Activated CD4-positive, CD25-positive, alpha-beta regulatory T cell treated with anti-CD3 and anti-CD28 coated beads, Interleukin-2, amount 50 U/mL, for 72 hours (primary cell): ENCODE data around the gene HYAL3.
"Not testable (repeated sequence)": the region's sequence is repeated elsewhere in the genome, so short reads cannot be mapped to it uniquely, and the experiment has no call there.

Experiments
- DNase-seq: peaks from one replicate; pipeline ENCODE4 v3.0.0; 2021

Gene HYAL3

DNA sequence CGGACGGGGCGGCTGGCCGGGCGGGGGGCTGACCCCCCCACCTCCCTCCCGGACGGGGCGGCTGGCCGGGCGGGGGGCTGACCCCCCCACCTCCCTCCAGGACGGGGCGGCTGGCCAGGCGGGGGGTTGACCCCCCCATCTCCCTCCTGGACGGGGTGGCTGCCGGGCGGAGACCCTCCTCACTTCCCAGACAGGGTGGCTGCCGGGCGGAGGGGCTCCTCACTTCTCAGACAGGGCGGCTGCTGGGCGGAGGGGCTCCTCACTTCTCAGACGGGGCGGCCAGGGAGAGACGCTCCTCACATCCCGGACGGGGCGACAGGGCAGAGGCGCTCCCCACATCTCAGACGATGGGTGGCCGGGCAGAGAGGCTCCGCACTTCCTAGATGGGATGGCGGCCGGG, 12.8 kb upstream of the HYAL3 start:
- DNase-seq: not testable (repeated sequence)

DNA sequence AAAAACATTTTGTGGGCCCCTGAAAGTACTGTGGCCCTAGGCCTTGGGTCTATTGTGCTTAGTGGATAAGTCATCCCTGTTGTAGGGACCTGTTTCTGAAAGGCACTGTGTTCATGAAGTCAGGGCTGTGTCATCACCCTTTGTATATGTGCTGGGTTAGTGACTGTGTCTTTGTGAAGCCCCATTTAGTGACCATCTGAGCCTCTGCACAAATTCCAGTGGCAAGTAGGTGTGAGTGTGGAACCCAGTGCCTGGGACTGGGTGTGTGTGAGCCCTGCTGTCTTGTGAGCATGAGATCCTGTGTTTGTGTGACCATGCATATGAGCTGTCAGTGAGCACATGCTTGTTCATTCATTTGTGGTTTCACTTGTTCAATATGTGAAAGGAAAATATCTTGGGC, 5.4 kb upstream of the HYAL3 start:
- DNase-seq: no peak

DNA sequence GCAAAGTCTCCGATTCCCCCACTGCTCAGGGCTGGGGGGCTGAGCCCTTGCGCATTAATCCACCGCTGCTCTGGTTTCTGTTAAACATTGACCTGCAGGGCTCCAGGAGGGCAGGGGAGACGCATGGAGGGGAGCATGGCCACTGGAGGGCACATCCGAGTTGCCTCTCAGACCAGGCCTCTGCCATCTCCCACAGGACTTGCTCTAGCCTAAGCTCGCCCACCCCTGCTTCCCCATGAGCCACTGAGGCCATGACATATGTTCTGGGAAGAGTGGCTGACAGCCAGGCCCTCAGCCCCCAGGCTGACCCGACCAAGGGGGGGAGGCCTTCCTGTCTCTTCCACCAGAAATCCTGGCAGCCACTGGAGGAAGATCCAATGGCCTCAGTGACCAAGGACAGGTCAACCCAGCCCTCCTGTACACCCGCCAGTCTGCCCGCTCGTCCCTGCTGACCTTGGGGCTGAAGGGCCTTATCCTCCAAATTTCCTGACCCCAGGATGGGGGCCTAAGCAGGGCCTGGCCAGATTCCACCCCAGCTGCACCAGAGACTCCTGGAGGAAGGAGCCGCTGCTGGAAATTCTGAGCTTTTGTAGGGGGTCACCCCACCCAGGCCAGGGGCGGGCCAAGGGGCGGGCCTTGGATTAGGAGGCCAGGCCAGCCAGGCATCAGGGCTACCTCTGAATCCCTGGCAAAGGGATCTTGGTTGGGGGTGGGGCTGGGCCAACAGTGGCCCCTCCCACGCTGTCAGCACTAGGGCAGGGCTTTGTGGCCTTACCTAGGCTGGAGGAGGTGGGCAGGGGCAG, 4.0 kb upstream of the HYAL3 start, which contains the start of gene HYAL1:
HYAL1 (minus strand) TSS at position 562 of the 803 bp plus-strand sequence. CDS start 618 bp downstream, outside the sequence.
- no peak for DNase-seq

DNA sequence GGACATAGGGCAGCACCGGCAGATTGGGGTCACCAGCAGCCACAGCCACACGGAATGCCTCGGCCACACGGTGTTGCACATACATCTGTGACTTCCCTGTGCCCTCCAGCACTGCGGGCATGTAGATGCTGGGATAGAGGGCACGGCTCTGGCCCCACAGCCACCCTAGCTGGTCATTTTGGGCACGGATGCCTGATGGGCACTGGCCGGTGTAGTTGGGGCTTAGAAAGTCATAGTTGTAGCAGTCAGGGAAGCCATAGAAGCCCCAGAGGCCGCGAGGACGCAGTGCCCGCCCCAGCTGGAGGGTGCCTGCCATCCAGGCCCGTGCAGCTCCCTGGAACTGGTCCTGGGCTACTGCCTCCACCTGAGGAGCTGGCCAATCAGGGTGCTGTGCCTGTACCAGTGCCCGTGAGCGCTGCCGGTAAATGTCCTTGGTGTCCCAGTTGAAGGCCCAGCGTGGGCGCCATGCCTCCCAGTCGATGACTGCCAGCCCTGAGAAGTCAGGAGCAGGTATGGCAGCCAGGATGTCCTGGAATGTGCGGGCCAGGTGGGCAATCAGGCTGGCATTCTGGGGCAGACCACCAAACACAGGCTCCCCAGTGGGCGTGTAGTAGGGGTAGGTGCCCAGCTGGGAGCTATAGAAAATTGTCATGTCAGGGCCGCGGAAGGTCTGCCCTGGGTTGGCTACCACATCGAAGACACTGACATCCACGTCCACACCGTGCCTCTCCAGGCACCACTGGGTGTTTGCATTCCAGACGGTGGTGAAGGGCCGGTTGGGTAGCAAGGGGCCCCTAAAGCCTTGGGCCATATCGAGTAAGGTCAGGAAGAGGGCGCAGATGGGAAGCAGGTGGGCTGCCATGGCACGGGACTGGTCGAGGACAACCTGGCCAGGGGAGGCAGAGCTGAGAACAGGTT, 3.1 kb upstream of the HYAL3 start:
- no peak for DNase-seq

DNA sequence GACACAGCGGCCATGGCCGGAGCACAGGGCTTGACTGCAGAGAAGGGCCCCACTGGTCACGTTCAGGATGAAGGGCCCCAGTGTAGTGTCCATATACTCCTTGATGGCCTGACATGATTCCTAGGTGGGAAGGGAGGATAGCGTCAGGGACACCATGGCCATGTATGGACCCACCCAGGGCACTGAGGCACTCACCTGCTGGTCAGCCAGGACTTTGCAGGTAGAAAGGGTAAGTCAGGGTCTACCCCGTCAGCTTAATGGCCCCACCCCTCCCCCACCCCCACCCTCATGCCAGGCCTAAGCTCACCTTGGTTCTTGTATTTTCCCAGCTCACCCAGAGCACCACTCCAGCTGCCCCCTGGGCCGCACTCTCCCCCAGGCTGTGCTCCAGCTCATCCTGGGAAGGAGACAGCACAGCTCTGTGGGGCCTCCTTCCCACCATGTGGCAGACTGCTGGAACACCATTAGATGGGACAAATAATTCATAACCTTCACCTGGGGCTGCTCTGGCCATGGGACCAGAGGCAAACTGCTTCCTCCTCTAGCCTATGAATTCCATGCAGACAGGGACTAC, 1.6 kb upstream of the HYAL3 start:
- no peak for DNase-seq

DNA sequence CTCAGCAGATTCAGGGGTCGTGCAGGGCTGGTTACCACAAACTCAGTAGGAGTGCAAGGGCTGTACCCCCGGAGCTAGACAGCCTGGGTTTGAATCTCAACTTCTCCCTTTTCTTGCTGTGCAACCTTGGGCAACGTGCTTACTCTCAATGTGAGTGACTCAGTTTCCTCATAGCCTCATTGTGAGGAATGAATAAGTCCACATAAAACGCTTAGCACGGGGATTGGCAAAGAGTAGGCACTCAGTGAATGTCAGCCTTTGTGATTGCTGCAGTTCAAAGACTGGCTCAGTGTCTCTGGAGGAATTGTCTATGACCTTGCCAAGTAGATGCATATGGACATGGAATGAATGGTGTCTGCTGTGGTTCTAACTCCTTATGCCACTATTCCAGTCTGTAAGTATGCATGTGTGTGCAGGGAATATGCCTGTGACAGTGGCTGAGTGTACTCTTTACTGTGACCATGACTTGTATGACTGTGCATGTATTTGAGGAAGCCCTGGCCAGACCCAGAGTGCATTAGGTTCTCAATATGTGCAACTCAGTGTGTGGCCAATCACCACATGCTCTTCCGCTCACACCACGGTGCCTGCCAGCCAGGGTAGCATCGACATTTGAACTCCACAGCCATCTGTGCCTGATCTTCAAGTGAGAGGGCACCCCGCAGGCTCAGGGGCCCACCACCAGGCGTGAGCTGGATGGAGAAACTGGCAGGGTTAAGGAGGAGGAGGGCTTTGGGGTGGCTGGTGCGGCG, 900 bp upstream of the HYAL3 start:
- no peak for DNase-seq

DNA sequence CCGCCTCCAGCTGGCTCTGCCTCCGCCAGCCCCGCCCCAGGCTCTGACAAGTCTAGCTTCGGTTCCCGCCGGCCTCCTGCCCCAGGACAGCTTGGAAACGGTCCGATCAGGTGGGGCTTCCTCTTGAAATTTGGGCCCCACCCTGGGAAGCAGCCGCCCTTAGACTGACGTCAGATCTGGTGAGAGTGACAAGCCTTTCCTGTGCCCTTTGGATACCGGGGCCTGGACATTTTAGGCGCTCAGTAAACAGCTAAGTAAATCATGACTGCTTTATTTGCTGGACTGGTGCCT, 378 bp upstream of the HYAL3 start:
- DNase-seq: no peak

DNA sequence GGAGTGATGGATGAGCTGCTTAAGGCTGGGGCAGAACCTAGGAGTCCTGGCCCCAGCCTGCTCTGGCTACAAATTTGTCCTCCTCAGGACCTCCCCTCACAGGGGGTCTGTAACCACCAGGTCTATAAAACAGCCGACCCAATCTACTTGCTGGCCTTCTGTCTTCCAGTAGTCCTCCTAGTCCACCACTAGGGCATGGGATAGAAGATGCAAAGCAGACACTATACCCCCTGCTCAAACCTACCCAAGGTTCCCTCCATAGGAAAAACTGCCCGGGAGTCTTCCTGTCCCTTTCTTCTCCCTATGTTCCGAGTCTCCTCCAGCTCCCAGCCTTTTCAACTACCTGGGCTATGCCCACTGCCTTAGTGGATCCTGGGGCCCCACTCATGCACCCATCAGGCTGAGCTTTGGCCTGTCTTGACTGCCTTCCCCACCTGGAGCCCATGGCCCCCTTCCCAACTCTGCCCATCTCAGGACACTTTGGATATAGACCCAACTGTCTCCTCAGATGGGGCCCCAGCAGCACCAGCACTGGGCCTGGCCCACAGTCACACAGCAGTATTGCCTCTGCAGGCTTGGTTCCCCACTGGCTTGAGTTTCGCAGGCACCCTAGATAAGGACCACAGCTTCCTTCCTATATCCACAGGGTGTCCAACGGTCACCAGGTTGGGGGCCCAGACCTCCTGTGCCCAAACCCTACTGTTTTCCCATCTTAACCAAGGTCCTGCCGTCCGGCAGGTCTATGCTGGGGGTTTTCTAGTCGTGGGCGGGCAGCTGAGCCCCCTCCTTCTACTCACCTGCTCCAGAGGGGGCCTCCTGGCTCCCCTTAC, 1.1 kb downstream of the HYAL3 start:
- DNase-seq: no peak

DNA sequence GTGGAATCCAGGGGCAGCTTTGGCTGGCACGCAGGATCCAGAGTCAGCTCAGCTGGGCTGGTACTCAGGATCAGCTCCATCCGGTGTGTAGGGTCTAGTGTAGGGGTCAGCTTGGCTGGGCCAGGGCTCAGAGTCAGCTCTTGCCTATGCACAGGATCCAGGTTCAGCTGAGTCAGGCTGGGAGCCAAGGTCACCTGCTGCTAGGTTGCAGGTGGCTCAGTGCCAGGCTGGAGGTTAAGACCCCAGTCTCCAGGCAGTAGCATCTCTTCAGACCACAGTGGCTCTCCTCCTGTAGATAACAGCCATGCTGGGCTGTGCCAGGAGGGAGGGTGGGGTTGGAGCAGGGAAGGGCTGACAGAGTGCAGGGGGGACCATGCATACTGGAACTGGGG, 1.8 kb downstream of the HYAL3 start:
- DNase-seq: no peak

DNA sequence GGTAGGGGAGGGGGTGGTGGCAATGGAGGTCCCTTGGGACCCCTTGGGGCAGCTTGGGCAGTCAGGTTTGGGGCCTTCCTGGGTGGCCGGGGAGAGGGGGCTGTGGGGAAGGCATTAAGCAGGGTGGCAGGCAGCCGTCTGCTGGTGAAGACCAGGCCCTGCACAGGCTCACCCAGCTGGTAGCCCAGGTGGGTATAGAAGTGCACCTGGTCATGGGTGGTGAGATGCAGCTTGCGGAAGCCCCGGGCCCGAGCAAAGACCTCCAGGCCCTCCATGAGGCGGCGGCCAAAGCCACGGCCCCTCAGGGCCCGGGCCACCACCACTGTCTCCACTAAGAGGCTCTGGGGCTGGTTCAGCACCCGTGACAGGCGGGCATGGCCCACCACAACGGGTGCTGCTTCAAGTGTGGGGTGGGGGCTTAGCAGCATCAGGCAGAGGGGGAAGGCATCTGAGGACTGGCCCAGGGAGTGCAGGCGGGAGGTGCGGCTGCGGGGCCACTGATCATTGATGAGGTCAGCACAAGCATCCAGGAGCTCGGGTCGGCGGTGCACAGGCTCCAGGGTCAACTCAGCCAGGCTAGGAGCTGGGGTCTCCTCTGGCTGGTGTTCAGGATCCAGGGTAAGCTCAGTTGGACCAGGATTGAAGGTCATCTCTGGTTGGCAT, 2.4 kb downstream of the HYAL3 start:
- DNase-seq: no peak

DNA sequence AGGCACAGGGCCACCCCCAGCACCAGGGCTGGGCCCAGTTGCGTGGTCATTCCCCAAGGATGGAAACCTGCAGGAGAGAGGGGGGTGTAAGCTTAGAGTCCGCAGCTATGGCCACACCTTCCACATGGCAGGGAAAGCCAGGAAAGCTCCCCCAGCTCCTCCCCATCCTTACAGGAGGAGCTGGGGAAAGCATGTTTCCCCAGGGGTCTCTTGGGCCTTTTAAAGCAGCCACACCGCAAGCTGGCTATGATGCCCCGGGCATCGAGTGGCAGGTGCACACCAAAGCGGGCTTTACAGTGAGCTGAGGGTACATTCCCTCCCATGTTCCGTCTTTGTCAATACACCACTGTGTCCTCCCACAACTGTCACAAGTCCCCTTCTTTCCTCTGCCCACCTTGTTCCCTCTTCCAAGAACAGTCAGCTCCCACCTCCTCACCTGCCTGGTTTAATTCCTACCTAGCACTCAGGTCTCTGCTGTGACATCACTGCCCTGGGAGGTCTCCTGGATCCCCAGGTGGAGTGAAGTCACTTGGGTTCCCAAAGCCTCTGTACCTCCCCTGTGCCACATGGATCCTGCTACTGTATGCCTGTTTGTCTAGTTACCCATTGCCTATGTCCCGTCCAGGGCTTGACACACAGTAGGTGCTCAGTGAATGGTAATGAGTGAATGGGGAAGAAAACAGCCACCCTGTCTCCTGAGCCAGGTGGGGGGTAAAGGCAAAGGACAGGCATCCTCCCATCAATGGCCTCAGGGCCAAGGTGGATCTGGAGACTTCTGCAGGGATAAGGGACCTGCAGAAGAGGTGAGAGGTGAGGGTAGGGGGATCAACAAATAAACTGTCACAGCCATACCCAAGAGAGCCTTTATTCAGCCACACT, 3.4 kb downstream of the HYAL3 start:
- no peak for DNase-seq

DNA sequence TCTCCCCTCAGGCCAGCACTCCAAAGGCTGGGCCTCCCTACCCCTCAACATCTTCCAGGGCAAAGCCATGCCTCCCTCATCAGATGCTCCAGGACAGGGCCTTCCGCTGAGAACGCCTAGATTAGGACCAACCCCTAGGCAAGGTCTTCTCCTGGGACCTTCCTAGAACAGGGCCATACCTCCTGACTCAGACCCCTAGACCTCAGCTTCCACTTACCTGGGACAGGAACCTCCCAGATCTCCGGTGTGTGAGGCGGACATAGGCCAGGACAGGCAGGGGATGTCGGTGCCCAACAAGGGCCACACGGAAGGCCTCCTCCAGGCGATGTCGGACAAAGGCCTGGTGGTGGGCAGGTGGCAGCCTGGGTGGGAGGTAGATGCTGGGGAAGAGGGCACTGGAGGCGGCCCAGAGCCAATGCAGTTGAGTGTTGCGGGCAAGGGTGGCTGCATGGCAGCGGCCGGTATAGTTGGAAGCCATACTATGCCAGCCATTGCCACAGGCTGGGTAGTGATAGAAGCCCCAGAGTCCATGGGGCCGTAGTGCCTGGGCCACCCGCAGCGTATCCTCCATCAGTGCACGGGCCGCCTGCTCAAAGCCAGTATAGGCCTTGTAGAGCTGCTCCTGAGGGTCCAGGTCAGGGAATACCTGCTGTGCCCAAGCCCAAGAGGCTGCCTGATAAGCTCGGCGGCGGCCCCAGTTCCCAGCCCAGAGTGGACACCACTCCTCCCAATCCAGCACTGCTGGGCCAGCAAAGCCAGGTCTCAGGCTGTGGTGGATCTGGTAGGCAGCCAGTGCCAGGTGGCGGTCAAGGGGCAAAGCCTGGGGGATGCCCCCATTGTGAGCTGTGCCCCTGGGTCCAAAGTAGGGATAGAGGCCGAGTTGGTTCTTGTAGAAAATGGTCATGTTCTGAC, 4.5 kb downstream of the HYAL3 start:
- DNase-seq: no peak

DNA sequence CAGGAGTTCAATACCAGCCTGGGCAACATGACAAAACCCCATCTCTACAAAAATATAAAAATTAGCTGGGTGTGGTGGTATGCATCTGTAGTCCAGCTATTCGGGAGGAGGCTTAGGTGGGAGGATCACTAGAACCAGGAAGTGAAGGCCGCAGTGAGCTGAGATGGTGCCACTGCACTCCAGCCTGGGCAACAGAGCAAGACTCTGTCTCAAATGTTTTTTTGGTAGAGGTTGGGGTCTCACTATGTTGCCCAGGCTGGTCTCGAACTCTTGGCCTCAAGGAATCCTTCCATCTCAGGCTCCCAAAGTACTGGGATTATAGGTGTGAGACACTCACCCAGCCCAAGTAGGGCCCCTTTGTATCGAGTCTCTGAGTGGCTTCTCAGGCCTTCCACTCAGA, 5.1 kb downstream of the HYAL3 start:
- DNase-seq: no peak

DNA sequence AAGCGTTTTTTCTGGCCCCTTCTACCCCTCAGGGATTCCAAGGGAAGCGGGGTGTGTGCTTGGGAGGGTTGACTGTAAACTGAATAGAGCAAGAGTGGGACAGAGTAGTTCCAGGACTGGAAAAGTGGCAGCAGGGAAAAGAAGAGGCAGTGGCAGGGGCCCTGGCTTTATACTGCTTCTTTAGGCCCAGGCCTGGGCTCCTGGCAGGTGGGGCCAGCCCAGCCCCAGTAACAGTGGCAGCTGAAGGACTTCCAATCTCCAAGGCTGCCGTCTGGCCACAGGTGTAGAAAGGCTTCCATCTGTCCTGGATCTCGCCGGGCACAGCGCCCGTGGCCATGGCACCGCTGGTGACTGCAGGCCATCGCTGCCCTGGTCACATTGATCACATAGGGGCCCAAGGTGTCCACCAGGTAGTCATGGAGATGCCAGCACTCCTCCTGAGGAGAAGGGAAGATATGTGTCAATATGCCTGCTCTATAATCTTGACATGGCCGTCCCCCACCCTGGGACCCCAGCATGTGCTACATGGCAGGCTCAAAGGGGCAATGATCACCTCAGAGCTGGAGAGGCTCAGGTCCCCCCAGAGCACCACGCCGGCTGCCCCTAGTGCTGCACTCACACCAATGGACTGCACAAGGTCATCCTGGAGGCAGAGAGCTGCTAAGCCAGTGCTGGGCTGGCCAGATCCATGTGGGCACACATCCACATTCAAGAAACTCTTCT, 6.0 kb downstream of the HYAL3 start:
- no peak for DNase-seq

DNA sequence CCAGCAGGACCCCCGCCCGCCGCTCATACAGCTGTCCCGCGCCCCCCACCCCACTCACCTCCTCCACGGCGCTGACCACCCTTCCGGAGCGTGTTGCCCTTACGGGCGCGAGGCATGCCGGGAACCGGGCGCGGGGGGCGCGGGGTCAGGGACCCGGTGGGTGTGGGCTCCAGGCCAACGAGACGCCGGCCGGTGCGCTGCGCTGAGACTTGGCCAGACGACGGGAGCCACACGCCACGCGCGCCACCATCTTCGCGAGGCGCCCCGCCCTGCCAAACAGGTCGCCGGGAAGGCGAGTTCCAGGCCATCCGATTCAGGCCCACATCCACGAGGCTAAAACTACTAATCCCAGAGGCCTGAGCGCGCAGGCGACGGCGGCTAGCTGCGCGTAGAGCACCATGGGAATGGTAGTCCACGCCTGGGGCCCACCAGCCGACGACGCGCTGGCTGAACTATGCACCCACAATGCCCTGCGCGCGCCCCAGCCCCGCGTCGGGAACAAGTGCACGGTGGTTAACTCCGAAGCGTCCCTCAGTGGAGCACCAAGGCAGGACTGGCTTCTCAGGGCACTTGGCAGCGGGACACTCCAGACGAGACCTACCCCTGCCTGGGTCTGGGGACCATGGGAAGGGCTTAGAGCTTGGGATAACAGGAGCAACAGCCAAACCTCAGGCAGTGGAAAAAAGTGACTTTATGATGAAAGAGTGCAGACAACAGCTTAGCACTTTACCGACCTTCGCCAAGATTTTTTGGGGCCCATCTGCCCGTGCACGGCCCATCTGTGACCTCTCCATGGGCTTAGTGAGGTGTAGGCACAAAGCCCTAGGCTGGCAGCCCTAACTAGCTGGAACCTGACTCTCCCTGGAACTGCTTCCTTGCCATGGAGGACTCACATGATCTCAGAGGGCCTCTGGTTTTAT, 6.8 kb downstream of the HYAL3 start, which contains the start of gene IFRD2:
IFRD2 (minus strand) TSS at position 271 of the 920 bp plus-strand sequence; CDS start at position 116, 155 bp downstream.
- DNase-seq: peak; percentile 89

DNA sequence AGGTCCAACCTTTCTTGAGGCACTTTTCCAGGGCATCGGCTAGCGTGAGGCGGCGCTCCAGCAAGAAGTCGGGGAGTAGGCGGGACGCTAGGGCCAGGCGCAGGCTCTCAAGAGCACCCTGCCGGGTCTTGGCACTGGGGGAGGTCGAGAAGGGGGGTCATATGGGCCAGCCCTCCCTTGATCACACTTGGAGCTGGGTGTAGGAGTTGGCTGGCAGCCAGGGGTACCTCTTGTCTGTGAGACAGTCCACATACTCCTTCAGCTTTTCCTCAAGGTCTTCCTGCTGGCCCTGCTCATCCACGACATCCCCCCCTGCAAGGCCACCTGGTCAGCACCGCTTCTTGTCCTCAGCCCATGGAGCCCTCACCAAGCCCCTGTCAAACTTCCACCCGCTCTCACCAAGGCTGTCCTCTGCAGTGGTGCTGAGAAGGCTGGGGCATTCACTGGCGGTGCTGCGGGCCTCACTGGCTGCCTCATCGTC, 9.0 kb downstream of the HYAL3 start:
- DNase-seq: no peak

DNA sequence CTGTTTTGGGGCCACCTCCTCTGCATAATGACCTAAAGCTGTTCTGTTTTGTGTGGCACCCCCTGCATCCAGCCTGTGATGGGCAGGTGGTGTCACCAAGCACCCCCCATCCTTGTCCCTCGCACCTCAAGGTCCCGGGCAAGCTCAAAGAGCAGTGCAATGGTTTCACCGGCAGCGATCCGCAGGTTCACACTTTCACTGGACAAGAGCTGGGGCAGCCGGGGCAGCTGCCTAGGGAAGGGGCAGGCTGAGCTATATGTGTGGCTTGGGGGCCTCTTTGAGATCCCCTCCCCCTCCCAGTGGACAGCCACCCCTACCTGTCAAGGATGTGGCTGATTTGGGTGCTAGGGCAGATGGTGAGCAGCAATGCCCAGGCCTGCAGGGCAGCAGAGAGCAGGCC, 10.1 kb downstream of the HYAL3 start:
- DNase-seq: no peak
